Measurements from ENCODE around the gene SLC4A7.

GRCh38 chr3:27488821-27489220 is 4.6 kb upstream of the SLC4A7 start:
- TF ChIP-seq EP300 (IDR thresholded peaks at IDR 0.05) (no peak), CTCF (IDR thresholded peaks at IDR 0.05) (no peak)
